ENCODE measurements around the gene C1orf226.

Gene C1orf226

GRCh38 chr1:162368451-162368850, 13.1 kb upstream of the C1orf226 start:
- ChIA-PET CTCF (interaction anchor here (0.7 kb wide), 1 partner anchor 303 kb away, joined by 4 read pairs; no protein-coding TSS in a partner anchor), POLR2A (ENCODE audit: low non-redundant PET) (interaction anchor here (0.6 kb wide), 1 partner anchor 12 kb away, joined by 3 read pairs; no protein-coding TSS in a partner anchor)
- no peak for TF ChIP-seq CTCF (conservative IDR thresholded peaks at IDR 0.05; ENCODE audit: low read depth)
- no peak for DNase-seq (ENCODE audit: low spot score)
- H3K27ac ChIP-seq: no peak overlapping the region

GRCh38 chr1:162369571-162369970, 12.0 kb upstream of the C1orf226 start:
- TF ChIP-seq CTCF (conservative IDR thresholded peaks at IDR 0.05; ENCODE audit: low read depth): no peak
- CTCF ChIA-PET: no interaction called here
- no peak for DNase-seq (ENCODE audit: low spot score)
- POLR2A ChIA-PET (ENCODE audit: low non-redundant PET): no interaction called here
- no peak overlapping the region for H3K27ac ChIP-seq

GRCh38 chr1:162370161-162370560, 11.4 kb upstream of the C1orf226 start:
- ChIA-PET POLR2A (ENCODE audit: low non-redundant PET) (no interaction called here), CTCF (no interaction called here)
- TF ChIP-seq CTCF (conservative IDR thresholded peaks at IDR 0.05; ENCODE audit: low read depth): no peak
- no peak overlapping the region for H3K27ac ChIP-seq
- DNase-seq (ENCODE audit: low spot score): no peak

- POLR2A ChIA-PET (ENCODE audit: low non-redundant PET): interaction anchor here (1.1 kb wide), 1 partner anchor 13 kb away, joined by 3 read pairs; no protein-coding TSS in a partner anchor
- H3K27ac ChIP-seq: no peak overlapping the region
- CTCF ChIA-PET: interaction anchor here (1.1 kb wide), 1 partner anchor 19 kb away, joined by 3 read pairs; no protein-coding TSS in a partner anchor
- DNase-seq (ENCODE audit: low spot score): no peak
- no peak for TF ChIP-seq CTCF (conservative IDR thresholded peaks at IDR 0.05; ENCODE audit: low read depth)
These were observed 10.8 kb upstream of the C1orf226 start for GRCh38 chr1:162370721-162371120.

- POLR2A ChIA-PET (ENCODE audit: low non-redundant PET): interaction anchor here (1.1 kb wide), 1 partner anchor 12 kb away, joined by 3 read pairs; no protein-coding TSS in a partner anchor
- H3K27ac ChIP-seq: peak overlapping the region; percentile 75
These were observed 9.9 kb upstream of the C1orf226 start for GRCh38 chr1:162371611-162372010.

More at GRCh38 chr1:162371611-162372010, 9.9 kb upstream of the C1orf226 start:
- peak; percentile 63 for DNase-seq (ENCODE audit: low spot score)
- CTCF ChIA-PET: interaction anchor here (1.0 to 1.1 kb wide), 2 partner anchors 10 to 18 kb away, joined by 3 read pairs; partner anchors contain the start of gene C1orf226
- TF ChIP-seq CTCF (conservative IDR thresholded peaks at IDR 0.05; ENCODE audit: low read depth): no peak

Measured in RWPE1 (cell line).